CD4-positive, alpha-beta T cell (primary cell): ENCODE measurements around the gene UQCC2. TPM values are rescaled to one million over a fixed set of nuclear protein-coding genes. Genes with fewer than 3 reads are reported as not detected.

Experiments
- ATAC-seq: fragments of 200-7000 bp; cut with Tn5 transposase; one replicate; pipeline ENCODE4 v1.10.0; 2022; ENCODE audit warnings: mild to moderate bottlenecking; ENCODE audit not compliant: poor library complexity
- CTCF ChIA-PET: fragments of 350-600 bp; sonication (Branson Sonifier 250); formaldehyde crosslinking; loops from one replicate; lab custom pipeline; 2021; ENCODE audit warnings: antibody characterized with exemption, inconsistent platforms; lab: Charles Lee
- POLR2A ChIA-PET: fragments of 350-600 bp; sonication (Branson Sonifier 250); formaldehyde crosslinking; loops from one replicate; lab custom pipeline; 2021; ENCODE audit warnings: antibody characterized with exemption, inconsistent platforms; lab: Charles Lee
- DNase-seq, 14 experiments: peaks; one replicate each; pipeline ENCODE4 v3.0.0-alpha.2; 2013 to 2020; ENCODE audit warnings: mixed read lengths in 2 of 14
- H3K27ac ChIP-seq, 2 donors: one replicate each; pipeline versions ENCODE4 v1.5.1 to v1.7.0; 2013; ENCODE audit warnings: low read length in 2 of 2, low read depth in 1 of 2, mild to moderate bottlenecking in 1 of 2
- H3K27me3 ChIP-seq, 2 experiments: 1 replicate in 1 of 2; 2 replicates in 1 of 2; pipeline versions ENCODE4 v1.6.1 to v1.7.0; 2013; ENCODE audit warnings: low read length in 2 of 2, control low read depth in 1 of 2, mild to moderate bottlenecking in 1 of 2, moderate library complexity in 1 of 2; ENCODE audit not compliant: insufficient read depth in 2 of 2, control insufficient read depth in 1 of 2
- H3K36me3 ChIP-seq: one replicate; pipeline ENCODE4 v1.6.1; 2013; ENCODE audit warnings: low read length, control low read depth; ENCODE audit not compliant: insufficient read depth
- H3K4me1 ChIP-seq: one replicate; pipeline ENCODE4 v1.6.1; 2013; ENCODE audit warnings: low read length, control low read depth; ENCODE audit not compliant: insufficient read depth
- H3K4me3 ChIP-seq: one replicate; pipeline ENCODE4 v1.5.1; 2013; ENCODE audit warnings: mild to moderate bottlenecking, low read length, moderate library complexity
- H3K9me3 ChIP-seq, 2 experiments: 1 replicate in 1 of 2; 2 replicates in 1 of 2; pipeline versions ENCODE4 v1.6.1 to v1.7.0; 2013; ENCODE audit warnings: low read length in 2 of 2, mild to moderate bottlenecking in 2 of 2, control low read depth in 1 of 2, moderate library complexity in 1 of 2; ENCODE audit not compliant: control insufficient read depth in 1 of 2, insufficient read depth in 1 of 2
- H3K27ac Mint-ChIP-seq: one replicate; pipeline ENCODE4 v1.8.0; 2020; ENCODE audit warnings: mixed read lengths
- H3K27me3 Mint-ChIP-seq: one replicate; pipeline ENCODE4 v1.8.0; 2021; ENCODE audit warnings: mixed read lengths
- H3K36me3 Mint-ChIP-seq: one replicate; pipeline ENCODE4 v1.8.0; 2021; ENCODE audit warnings: low read depth, mixed read lengths
- H3K4me1 Mint-ChIP-seq: one replicate; pipeline ENCODE4 v1.8.0; 2021; ENCODE audit warnings: low read depth, mixed read lengths
- H3K4me3 Mint-ChIP-seq: one replicate; pipeline ENCODE4 v1.8.0; 2020; ENCODE audit warnings: mild to moderate bottlenecking, mixed read lengths
- H3K9me3 Mint-ChIP-seq: one replicate; pipeline ENCODE4 v1.8.0; 2020; ENCODE audit warnings: mixed read lengths
- CTCF ChIP-seq: fragments of 200-600 bp; IDR thresholded peaks from one replicate; pipeline ENCODE4 v1.8.0; 2022; ENCODE audit warnings: antibody characterized with exemption, mild to moderate bottlenecking
- intact Hi-C, 2 experiments: fragments of 100-400 bp; cut with DNase I in 1 of 2; cut with micrococcal nuclease in 1 of 2; formaldehyde crosslinking; loops; one replicate each; pipeline versions ENCODE4 v1.15.1 to v1.9.0; 2023 to 2025; cut with DNase I, micrococcal nuclease
- total RNA-seq, 174 experiments: library from RNA in 2 of 174; stranded (reverse) in 2 of 174; gene quantifications; one replicate each; pipeline ENCODE4 v1.2.3 and lab custom pipeline; 2021 to 2026

UQCC2 gene
- total RNA-seq, 2 experiments from 2014 or later = 8.7 to 9.3 TPM

GRCh38 chr6:33730611-33731010 lies 19.1 kb upstream of the UQCC2 start:
- TF ChIP-seq CTCF = no peak
- intact Hi-C loops = loop anchor here in 1 of 2 experiments (10.0 kb wide), 1 partner anchor 1314 kb away; no protein-coding TSS in a partner anchor
- DNase-seq = no peak
- Mint-ChIP-seq H3K36me3 (no peaks in the 10 kb centered on the region), H3K4me1 (peaks cover under 1% of the 10 kb centered on the region), H3K9me3 (no peaks in the 10 kb centered on the region), H3K27ac (no peak overlapping the region), H3K4me3 (no peak overlapping the region), H3K27me3 (no peaks in the 10 kb centered on the region)
- Histone ChIP-seq H3K4me1 (no peaks in the 10 kb centered on the region), H3K4me3 (no peak overlapping the region), H3K27ac (no peak overlapping the region), H3K36me3 (no peaks in the 10 kb centered on the region), H3K9me3 (no peaks in the 10 kb centered on the region), H3K27me3 (no peaks in the 10 kb centered on the region)
- no peak for ATAC-seq
- ChIA-PET POLR2A (no interaction called here), CTCF (no interaction called here)

GRCh38 chr6:33729059-33729458 lies 17.6 kb upstream of the UQCC2 start:
- H3K4me1 ChIP-seq = peaks cover 11% of the 10 kb centered on the region
- no peak for ATAC-seq
- no peak overlapping the region for H3K27ac ChIP-seq
- peaks cover 14% of the 10 kb centered on the region for H3K4me1 Mint-ChIP-seq
- ChIA-PET CTCF (interaction anchor here (0.6 kb wide), 1 partner anchor 264 kb away, joined by 3 read pairs; no protein-coding TSS in a partner anchor), POLR2A (no interaction called here)
- intact Hi-C loops = no loop called here
- no peaks in the 10 kb centered on the region for H3K27me3 Mint-ChIP-seq
- H3K4me3 ChIP-seq = no peak overlapping the region
- TF ChIP-seq CTCF = no peak
- H3K27me3 ChIP-seq = no peaks in the 10 kb centered on the region
- H3K36me3 Mint-ChIP-seq = no peaks in the 10 kb centered on the region
- no peaks in the 10 kb centered on the region for H3K9me3 ChIP-seq
- no peak overlapping the region for H3K4me3 Mint-ChIP-seq
- DNase-seq = no peak
- H3K36me3 ChIP-seq = no peaks in the 10 kb centered on the region
- no peak overlapping the region for H3K27ac Mint-ChIP-seq
- H3K9me3 Mint-ChIP-seq = no peaks in the 10 kb centered on the region

- H3K4me1 ChIP-seq = peaks cover 17% of the 10 kb centered on the region
- H3K9me3 ChIP-seq = no peaks in the 10 kb centered on the region
- Mint-ChIP-seq H3K27me3 (no peaks in the 10 kb centered on the region), H3K27ac (no peak overlapping the region), H3K36me3 (no peaks in the 10 kb centered on the region), H3K4me3 (no peak overlapping the region), H3K4me1 (peaks cover 20% of the 10 kb centered on the region), H3K9me3 (no peaks in the 10 kb centered on the region)
- CTCF ChIA-PET = interaction anchor here (0.6 kb wide), 1 partner anchor 264 kb away, joined by 3 read pairs; no protein-coding TSS in a partner anchor
- no peak overlapping the region for H3K4me3 ChIP-seq
- H3K27ac ChIP-seq = no peak overlapping the region
- POLR2A ChIA-PET = no interaction called here
- intact Hi-C loops = no loop called here
- DNase-seq (no peak), ATAC-seq (no peak)
- no peaks in the 10 kb centered on the region for H3K36me3 ChIP-seq
- no peaks in the 10 kb centered on the region for H3K27me3 ChIP-seq
- TF ChIP-seq CTCF = no peak
Observed at GRCh38 chr6:33728438-33728837, 16.9 kb upstream of the UQCC2 start.
